ENCODE measurements around the gene TBX4. TPM values are rescaled to one million over a fixed set of nuclear protein-coding genes. Genes with fewer than 3 reads are reported as not detected.
"Not testable (repeated sequence)": the region's sequence is repeated elsewhere in the genome, so short reads cannot be mapped to it uniquely, and the experiment has no call there.

TBX4 gene
- total RNA-seq, 2 donors from 2014 or later: not detected

GRCh38 chr17:61508912-61509311 is 56.7 kb downstream of the TBX4 start:
- Mint-ChIP-seq H3K36me3 (no peaks in the 10 kb centered on the region), H3K9me3 (no peaks in the 10 kb centered on the region), H3K27ac (no peak overlapping the region)
- no peak for DNase-seq (ENCODE audit: low spot score in 2 of 2)
- no peak for ATAC-seq

DNA sequence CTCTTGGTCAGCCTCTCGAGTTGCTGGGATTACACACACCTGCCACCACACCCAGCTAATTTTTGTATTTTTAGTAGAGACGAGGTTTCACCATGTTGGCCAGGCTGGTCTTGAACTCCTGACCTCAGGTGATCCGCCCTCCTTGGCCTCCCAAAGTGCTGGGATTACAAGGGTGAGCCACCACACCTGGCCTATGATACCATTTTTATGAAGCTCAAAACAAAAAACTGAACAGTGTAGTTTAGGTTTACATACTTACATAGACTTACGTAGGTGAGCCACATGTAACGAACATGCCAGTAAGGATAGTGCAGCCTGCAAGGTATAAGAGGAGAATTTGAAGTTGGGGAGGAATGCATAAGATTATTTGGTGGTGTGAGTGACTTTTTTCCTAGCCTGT is 57.2 kb downstream of the TBX4 start:
- not testable (repeated sequence) for H3K9me3 Mint-ChIP-seq; H3K27ac Mint-ChIP-seq; DNase-seq (ENCODE audit: low spot score in 2 of 2); H3K36me3 Mint-ChIP-seq; ATAC-seq

DNA sequence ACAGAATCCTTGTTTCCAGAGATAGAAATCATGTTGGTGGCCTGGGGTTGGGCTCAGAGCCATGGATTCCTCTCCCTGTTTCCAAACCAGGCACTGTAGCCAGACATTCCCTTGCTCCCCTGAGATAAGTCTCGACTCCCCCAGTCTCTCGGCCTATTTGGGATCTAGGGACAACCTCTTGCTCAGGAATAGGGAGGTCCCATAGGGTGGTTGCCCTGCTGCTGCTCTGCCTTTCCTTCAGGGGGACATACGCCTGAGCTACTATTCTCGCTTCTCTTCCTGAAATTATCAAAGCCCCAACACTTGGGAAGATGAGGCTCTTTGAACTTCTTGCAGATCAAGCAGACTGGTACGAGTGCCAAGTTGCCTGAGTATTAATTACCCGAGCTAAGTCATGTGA is 58.0 kb downstream of the TBX4 start:
- no peak for ATAC-seq

DNA sequence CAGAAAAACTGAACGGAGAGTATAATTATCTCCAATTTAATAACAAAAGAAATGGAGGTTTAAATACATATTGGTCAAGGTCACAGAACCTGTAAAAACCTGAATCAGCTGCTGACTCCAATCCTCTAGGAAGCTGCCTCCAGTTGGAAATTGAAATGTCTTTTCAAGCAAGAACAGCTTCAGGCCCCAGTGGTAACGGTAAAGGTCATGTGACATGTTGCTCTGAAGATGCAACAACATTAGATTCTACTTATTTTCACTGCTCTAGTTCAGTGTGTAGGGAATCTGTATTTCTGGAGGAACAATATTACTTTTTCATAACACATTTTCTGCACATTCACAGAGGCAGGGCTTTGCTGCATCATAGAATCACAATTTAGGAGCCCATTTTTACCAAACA is 58.8 kb downstream of the TBX4 start:
- no peaks in the 10 kb centered on the region for H3K9me3 Mint-ChIP-seq
- DNase-seq (ENCODE audit: low spot score in 2 of 2) (no peak), ATAC-seq (no peak)
- no peaks in the 10 kb centered on the region for H3K36me3 Mint-ChIP-seq
- no peak overlapping the region for H3K27ac Mint-ChIP-seq

More for the DNA sequence above, 58.0 kb downstream of the TBX4 start:
- Mint-ChIP-seq H3K9me3 (no peaks in the 10 kb centered on the region), H3K36me3 (no peaks in the 10 kb centered on the region), H3K27ac (no peak overlapping the region)
- no peak for DNase-seq (ENCODE audit: low spot score in 2 of 2)

- DNase-seq (ENCODE audit: low spot score in 2 of 2): no peak
- no peak for ATAC-seq
- H3K27ac Mint-ChIP-seq: no peak overlapping the region
- H3K36me3 Mint-ChIP-seq: no peaks in the 10 kb centered on the region
- H3K9me3 Mint-ChIP-seq: no peaks in the 10 kb centered on the region
Measured at GRCh38 chr17:61511480-61512182, 59.4 kb downstream of the TBX4 start.

DNA sequence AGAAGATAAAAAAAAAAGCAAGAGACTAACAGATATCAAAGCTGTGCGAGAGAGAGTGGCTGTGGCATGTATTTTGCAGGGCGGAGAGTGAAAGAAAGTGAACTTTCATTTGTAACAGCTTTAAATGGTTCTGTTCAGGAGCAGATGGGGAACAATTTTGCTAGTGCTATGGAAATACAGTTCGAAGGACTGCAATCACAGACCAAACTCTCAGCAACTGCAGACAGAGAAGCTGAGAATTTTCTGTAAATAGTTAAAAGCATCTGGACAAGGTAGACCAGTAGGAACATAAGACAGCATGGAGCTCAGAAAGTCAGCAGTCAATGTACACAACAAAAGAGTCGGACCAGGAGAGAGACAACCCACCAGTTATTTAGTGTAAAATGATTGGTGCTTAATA is 62.3 kb downstream of the TBX4 start:
- H3K27ac Mint-ChIP-seq: no peak overlapping the region

GRCh38 chr17:61517265-61517664 is 65.0 kb downstream of the TBX4 start:
- Mint-ChIP-seq H3K36me3 (no peaks in the 10 kb centered on the region), H3K9me3 (no peaks in the 10 kb centered on the region), H3K27ac (no peak overlapping the region)
- ATAC-seq: no peak
- DNase-seq (ENCODE audit: low spot score in 2 of 2): no peak

More for the DNA sequence above, 62.3 kb downstream of the TBX4 start:
- DNase-seq (ENCODE audit: low spot score in 2 of 2) (no peak), ATAC-seq (no peak)
- no peaks in the 10 kb centered on the region for H3K36me3 Mint-ChIP-seq
- no peaks in the 10 kb centered on the region for H3K9me3 Mint-ChIP-seq

DNA sequence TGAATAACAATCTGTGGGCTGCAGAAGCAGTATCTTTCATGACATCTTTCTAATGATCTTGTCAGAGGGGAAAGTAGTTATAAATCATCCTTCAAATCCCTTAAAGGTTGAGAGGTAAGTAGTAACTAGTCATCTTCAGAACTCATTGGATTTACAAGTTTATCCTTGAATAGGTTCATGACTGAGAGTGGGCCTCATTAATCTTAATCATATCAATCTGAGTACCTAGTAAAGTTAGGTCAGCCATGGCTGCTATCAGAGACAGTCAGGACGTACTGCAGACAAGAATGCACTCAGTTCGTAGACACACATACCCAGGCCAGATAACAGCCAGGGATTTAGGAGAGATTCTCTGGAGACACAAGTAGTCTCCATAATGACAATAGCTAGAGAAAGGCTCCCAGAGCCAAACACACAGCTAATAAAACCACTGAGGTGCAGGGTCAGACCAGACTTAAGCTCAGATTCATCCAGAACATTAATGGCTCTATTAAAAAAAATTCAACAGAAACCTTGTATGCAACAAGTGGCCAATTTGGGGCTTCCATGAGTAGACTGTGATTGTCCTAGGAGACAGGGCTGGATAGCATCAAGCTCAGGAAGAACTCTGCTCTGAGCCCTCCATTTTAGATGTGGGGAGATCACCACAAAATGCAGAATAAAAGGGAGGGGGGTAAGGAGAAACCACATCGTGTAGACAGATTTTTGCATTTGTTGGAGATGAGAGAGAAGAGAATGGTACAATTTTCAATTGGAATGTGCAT is 65.8 kb downstream of the TBX4 start:
- DNase-seq (ENCODE audit: low spot score in 2 of 2) (no peak), ATAC-seq (no peak)
- no peak overlapping the region for H3K27ac Mint-ChIP-seq
- H3K9me3 Mint-ChIP-seq: no peaks in the 10 kb centered on the region
- H3K36me3 Mint-ChIP-seq: no peaks in the 10 kb centered on the region

DNA sequence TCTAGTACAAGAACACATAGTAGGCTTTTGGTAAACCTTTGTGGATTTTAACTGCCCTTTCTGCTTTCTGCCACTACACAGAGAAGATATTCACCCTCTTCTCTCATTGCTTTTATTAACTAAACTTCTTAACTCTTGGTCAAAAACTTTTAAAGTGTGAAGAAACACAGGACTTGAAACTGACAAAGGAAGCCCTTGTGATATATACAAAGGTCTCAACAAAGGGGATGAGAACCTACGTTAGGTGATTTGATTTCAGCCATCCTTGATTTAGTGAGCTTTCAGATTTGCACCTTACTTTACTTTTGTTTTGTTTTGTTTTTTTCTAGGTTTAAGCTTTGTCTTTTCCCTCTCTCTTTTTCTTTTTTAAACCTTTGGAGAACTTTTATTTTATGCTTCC is 66.9 kb downstream of the TBX4 start:
- ATAC-seq (no peak), DNase-seq (ENCODE audit: low spot score in 2 of 2) (no peak)
- Mint-ChIP-seq H3K27ac (no peak overlapping the region), H3K36me3 (no peaks in the 10 kb centered on the region), H3K9me3 (no peaks in the 10 kb centered on the region)

DNA sequence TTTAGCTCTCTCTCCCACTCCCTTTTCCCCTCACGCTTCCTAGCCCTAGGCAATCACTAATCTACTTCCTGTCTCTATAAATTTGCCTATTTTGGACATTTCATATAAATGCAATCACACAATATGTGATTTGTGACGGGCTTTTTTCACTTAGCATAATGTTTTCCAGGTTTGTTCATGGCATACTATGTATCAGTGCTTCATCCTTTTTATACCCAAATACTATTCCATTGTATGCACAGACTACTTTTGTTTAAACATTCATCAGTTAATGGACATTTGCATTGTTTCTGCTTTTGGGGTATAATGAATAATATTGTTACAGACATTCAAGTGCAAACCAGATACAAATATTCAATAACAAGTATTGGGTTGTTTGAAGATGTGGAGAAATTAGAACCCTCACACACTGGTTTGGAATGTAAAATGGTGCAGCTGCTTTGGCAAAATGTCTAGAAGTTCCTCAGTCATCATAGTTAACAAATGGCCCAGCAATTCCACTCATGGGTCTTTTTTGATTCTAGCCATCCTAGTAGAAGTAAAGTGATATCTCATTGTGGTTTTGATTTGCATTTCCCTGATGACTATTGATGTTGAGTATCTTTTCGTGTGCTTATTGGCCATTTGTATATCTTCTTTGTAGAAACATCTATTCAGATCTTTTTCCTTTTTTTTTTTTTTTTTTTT is 67.7 kb downstream of the TBX4 start:
- no peaks in the 10 kb centered on the region for H3K36me3 Mint-ChIP-seq
- H3K9me3 Mint-ChIP-seq: no peaks in the 10 kb centered on the region
- no peak for ATAC-seq
- no peak overlapping the region for H3K27ac Mint-ChIP-seq
- DNase-seq (ENCODE audit: low spot score in 2 of 2): no peak

GRCh38 chr17:61520897-61521296 is 68.7 kb downstream of the TBX4 start:
- DNase-seq (ENCODE audit: low spot score in 2 of 2): no peak
- no peaks in the 10 kb centered on the region for H3K36me3 Mint-ChIP-seq
- H3K9me3 Mint-ChIP-seq: no peaks in the 10 kb centered on the region
- ATAC-seq: no peak
- H3K27ac Mint-ChIP-seq: no peak overlapping the region

DNA sequence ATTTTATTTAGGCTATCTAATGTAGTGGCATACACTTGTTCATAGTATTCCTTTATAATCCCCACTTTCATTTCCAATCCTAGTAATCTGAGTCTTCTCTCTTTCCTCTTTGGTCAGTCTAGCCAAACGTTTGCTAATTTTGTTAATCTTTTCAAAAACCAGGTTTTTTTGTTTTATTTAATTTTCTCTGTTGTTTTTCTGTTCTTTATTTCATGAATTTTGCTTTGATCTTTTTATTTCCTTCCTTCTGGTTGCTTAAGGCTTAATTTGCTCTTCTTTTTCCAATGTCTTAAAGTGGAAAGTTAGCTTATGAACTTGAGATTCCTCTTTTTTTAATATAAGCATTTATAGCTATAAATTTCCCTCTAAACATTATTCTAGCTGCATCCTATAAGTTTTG is 69.9 kb downstream of the TBX4 start:
- Mint-ChIP-seq H3K9me3 (no peaks in the 10 kb centered on the region), H3K36me3 (no peaks in the 10 kb centered on the region), H3K27ac (no peak overlapping the region)
- no peak for DNase-seq (ENCODE audit: low spot score in 2 of 2)
- ATAC-seq: no peak

- ATAC-seq (no peak), DNase-seq (ENCODE audit: low spot score in 2 of 2) (no peak)
- H3K9me3 Mint-ChIP-seq: no peaks in the 10 kb centered on the region
- no peaks in the 10 kb centered on the region for H3K36me3 Mint-ChIP-seq
- no peak overlapping the region for H3K27ac Mint-ChIP-seq
Measured at GRCh38 chr17:61524319-61524718, 72.1 kb downstream of the TBX4 start.

GRCh38 chr17:61527441-61527840 is 75.2 kb downstream of the TBX4 start:
- H3K36me3 Mint-ChIP-seq; H3K9me3 Mint-ChIP-seq; ATAC-seq; H3K27ac Mint-ChIP-seq; DNase-seq (ENCODE audit: low spot score in 2 of 2): not testable (repeated sequence)

DNA sequence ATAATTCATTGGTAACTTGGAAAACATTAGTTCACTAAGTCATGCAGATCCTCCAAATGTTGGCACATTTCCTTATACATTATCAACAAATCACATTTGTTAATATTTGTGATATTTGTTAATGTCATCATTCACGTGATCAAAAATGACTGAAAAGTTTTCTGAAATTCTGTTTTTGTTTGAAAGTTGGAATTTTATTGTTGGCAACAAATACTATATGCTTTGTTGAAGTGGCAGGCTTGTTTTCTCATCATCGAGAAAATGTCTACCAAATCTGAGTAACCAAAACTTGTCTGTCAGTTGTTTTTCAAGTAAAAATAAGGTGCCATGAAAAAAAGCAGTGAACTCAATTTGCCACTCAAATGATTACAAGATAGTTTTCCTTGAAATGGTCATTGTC is 75.9 kb downstream of the TBX4 start:
- no peak for ATAC-seq
- Mint-ChIP-seq H3K9me3 (no peaks in the 10 kb centered on the region), H3K36me3 (no peaks in the 10 kb centered on the region), H3K27ac (no peak overlapping the region)
- no peak for DNase-seq (ENCODE audit: low spot score in 2 of 2)

DNA sequence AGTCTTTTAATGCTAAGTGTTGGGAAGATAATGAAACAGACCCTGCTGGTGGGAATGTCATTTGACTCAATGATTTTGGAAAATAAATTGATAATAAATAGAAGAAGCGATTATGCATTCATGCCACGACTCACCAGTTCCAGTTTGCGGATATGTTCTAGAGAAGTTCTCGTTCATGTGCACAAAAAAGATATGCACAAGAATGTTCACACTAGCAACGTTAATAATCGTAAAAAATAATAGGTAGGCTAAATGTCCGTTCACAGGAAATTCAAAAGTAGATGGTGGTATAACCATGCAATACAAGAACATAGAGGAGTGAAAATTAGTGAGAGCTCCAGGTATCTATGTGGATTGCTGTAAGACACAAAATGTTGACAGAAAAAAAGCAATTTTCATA is 79.0 kb downstream of the TBX4 start:
- H3K9me3 Mint-ChIP-seq: no peaks in the 10 kb centered on the region
- H3K36me3 Mint-ChIP-seq: no peaks in the 10 kb centered on the region
- no peak overlapping the region for H3K27ac Mint-ChIP-seq
- no peak for DNase-seq (ENCODE audit: low spot score in 2 of 2)
- no peak for ATAC-seq

DNA sequence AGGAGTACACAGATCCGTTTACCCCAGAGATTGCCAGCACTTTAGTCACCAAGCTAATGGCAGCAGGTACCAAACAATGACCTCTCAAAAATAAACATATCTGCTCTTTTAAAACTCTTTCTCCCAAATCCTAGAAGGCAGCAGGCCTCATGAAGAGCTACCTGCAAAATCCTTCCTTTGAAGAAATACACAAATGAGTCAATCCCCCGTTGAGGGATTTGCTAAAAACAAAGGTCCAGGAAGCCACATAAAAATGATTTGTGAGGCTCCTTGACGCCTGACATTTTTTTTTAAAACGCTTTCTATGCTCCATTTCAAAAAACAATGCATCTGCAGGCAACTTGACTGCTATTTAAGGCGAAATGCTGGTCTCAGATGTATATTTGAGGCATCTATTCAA is 80.6 kb downstream of the TBX4 start:
- H3K27ac Mint-ChIP-seq: no peak overlapping the region
- no peaks in the 10 kb centered on the region for H3K36me3 Mint-ChIP-seq
- ATAC-seq: no peak
- H3K9me3 Mint-ChIP-seq: no peaks in the 10 kb centered on the region
- DNase-seq (ENCODE audit: low spot score in 2 of 2): no peak
